H9 (cell line): ENCODE results near the gene CSRNP3. TPM values are rescaled to one million over a fixed set of nuclear protein-coding genes. Genes with fewer than 3 reads are reported as not detected.

Source experiments
- DNase-seq: peaks from one replicate; pipeline ENCODE4 v3.0.0-alpha.2; 2017
- H2AFZ ChIP-seq: one replicate; pipeline ENCODE4 v1.6.1; 2013; ENCODE audit warnings: mild to moderate bottlenecking, low read length, control low read depth, moderate library complexity
- H2AK5ac ChIP-seq: 2 replicates; pipeline ENCODE4 v1.6.1; 2013; ENCODE audit warnings: low read length, control low read depth, mixed read lengths; ENCODE audit not compliant: insufficient read length
- H2BK120ac ChIP-seq: one replicate; pipeline ENCODE4 v1.6.1; 2013; ENCODE audit warnings: low read depth, mild to moderate bottlenecking, low read length, control low read depth, inconsistent platforms; ENCODE audit not compliant: poor library complexity, severe bottlenecking
- H2BK12ac ChIP-seq: 2 replicates; pipeline ENCODE4 v1.6.1; 2013; ENCODE audit warnings: low read length, control low read depth, mixed read lengths, low read depth; ENCODE audit not compliant: insufficient read length
- H2BK15ac ChIP-seq: 2 replicates; pipeline ENCODE4 v1.6.1; 2013; ENCODE audit warnings: low read depth, low read length, control low read depth
- H2BK20ac ChIP-seq: one replicate; pipeline ENCODE4 v1.6.1; 2013; ENCODE audit warnings: low read depth, mild to moderate bottlenecking, low read length, control low read depth, inconsistent platforms; ENCODE audit not compliant: poor library complexity, severe bottlenecking
- H2BK5ac ChIP-seq: 2 replicates; pipeline ENCODE4 v1.6.1; 2013; ENCODE audit warnings: low read length, control low read depth, mixed read lengths; ENCODE audit not compliant: insufficient read length
- H3K14ac ChIP-seq: 2 replicates; pipeline ENCODE4 v1.6.1; 2013; ENCODE audit warnings: low read length, control low read depth; ENCODE audit not compliant: insufficient read depth
- H3K18ac ChIP-seq: 2 replicates; pipeline ENCODE4 v1.6.1; 2013; ENCODE audit warnings: low read depth, mild to moderate bottlenecking, mixed read lengths, low read length, control low read depth; ENCODE audit not compliant: insufficient read length
- H3K23ac ChIP-seq: 2 replicates; pipeline ENCODE4 v1.6.1; 2013; ENCODE audit warnings: low read length, control low read depth, mixed read lengths, low read depth; ENCODE audit not compliant: insufficient read length
- H3K23me2 ChIP-seq: 2 replicates; pipeline ENCODE4 v1.6.1; 2013; ENCODE audit warnings: low read depth, mild to moderate bottlenecking, mixed read lengths, low read length, control low read depth; ENCODE audit not compliant: insufficient read length, poor library complexity, severe bottlenecking
- H3K27ac ChIP-seq: 2 replicates; pipeline ENCODE4 v1.5.1; 2013; ENCODE audit warnings: low read length, control low read depth, mixed read lengths, low read depth; ENCODE audit not compliant: insufficient read length
- H3K27me3 ChIP-seq: 2 replicates; pipeline ENCODE4 v1.6.1; 2013; ENCODE audit warnings: low read length, control low read depth, inconsistent platforms; ENCODE audit not compliant: insufficient read depth
- H3K4ac ChIP-seq: 2 replicates; pipeline ENCODE4 v1.6.1; 2013; ENCODE audit warnings: low read depth, mild to moderate bottlenecking, control low read depth, inconsistent platforms, low read length, moderate library complexity
- H3K4me1 ChIP-seq: 2 replicates; pipeline ENCODE4 v1.6.1; 2013; ENCODE audit warnings: low read length, control low read depth, inconsistent platforms; ENCODE audit not compliant: insufficient read depth
- H3K4me2 ChIP-seq: 2 replicates; pipeline ENCODE4 v1.6.1; 2013; ENCODE audit warnings: low read length, control low read depth, mixed read lengths; ENCODE audit not compliant: insufficient read length, insufficient read depth
- H3K56ac ChIP-seq: 2 replicates; pipeline ENCODE4 v1.6.1; 2013; ENCODE audit warnings: low read depth, mild to moderate bottlenecking, mixed read lengths, low read length, control low read depth; ENCODE audit not compliant: insufficient read length
- H3K79me1 ChIP-seq: 2 replicates; pipeline ENCODE4 v1.6.1; 2013; ENCODE audit warnings: low read depth, mild to moderate bottlenecking, moderate library complexity, low read length, control low read depth, inconsistent platforms; ENCODE audit not compliant: insufficient read depth, poor library complexity, severe bottlenecking
- H3K79me2 ChIP-seq: 2 replicates; pipeline ENCODE4 v1.6.1; 2013; ENCODE audit warnings: low read length, control low read depth, inconsistent platforms; ENCODE audit not compliant: insufficient read depth
- H3K9ac ChIP-seq: 2 replicates; pipeline ENCODE4 v1.6.1; 2013; ENCODE audit warnings: low read length, control low read depth, mixed read lengths; ENCODE audit not compliant: insufficient read length; ENCODE audit errors: extremely low read depth
- H3K9me3 ChIP-seq: one replicate; pipeline ENCODE4 v1.6.1; 2013; ENCODE audit warnings: low read depth, low read length, inconsistent platforms; ENCODE audit not compliant: control insufficient read depth
- H3T11ph ChIP-seq: one replicate; pipeline ENCODE4 v1.6.1; 2013; ENCODE audit warnings: mild to moderate bottlenecking, low read length, control low read depth, inconsistent platforms
- H4K20me1 ChIP-seq: one replicate; pipeline ENCODE4 v1.6.1; 2013; ENCODE audit not compliant: control insufficient read depth, insufficient read length, insufficient read depth
- H4K5ac ChIP-seq: 2 replicates; pipeline ENCODE4 v1.6.1; 2013; ENCODE audit warnings: low read depth, mild to moderate bottlenecking, mixed read lengths, low read length, control low read depth; ENCODE audit not compliant: insufficient read length
- H4K8ac ChIP-seq: replicated peaks from 2 replicates; pipeline ENCODE4 v1.6.1; 2013; ENCODE audit warnings: low read length, control low read depth, mixed read lengths, low read depth; ENCODE audit not compliant: insufficient read length
- H4K91ac ChIP-seq: 2 replicates; pipeline ENCODE4 v1.6.1; 2013; ENCODE audit warnings: low read depth, mild to moderate bottlenecking, moderate library complexity, mixed read lengths, low read length, control low read depth; ENCODE audit not compliant: insufficient read length
- H3K27ac Mint-ChIP-seq, 3 experiments: 2 replicates in 2 of 3; 3 replicates in 1 of 3; pipeline ENCODE4 v1.8.0; 2020 to 2021; ENCODE audit warnings: mixed read lengths in 3 of 3, mild to moderate bottlenecking in 1 of 3, moderate library complexity in 1 of 3
- H3K27me3 Mint-ChIP-seq: 2 replicates; pipeline ENCODE4 v1.8.0; 2021; ENCODE audit warnings: low read depth, mild to moderate bottlenecking, moderate library complexity, mixed read lengths
- H3K36me3 Mint-ChIP-seq, 3 experiments: 2 replicates in 2 of 3; 3 replicates in 1 of 3; pipeline ENCODE4 v1.8.0; 2020 to 2021; ENCODE audit warnings: low read depth in 3 of 3, mixed read lengths in 3 of 3; ENCODE audit not compliant: insufficient read depth in 1 of 3
- H3K4me1 Mint-ChIP-seq, 2 experiments: 2 replicates each; pipeline ENCODE4 v1.8.0; 2020; ENCODE audit warnings: mixed read lengths in 2 of 2
- H3K4me3 Mint-ChIP-seq, 2 experiments: 2 replicates in 1 of 2; 3 replicates in 1 of 2; pipeline ENCODE4 v1.8.0; 2020 to 2021; ENCODE audit warnings: mild to moderate bottlenecking in 2 of 2, mixed read lengths in 2 of 2, moderate library complexity in 1 of 2
- H3K9me3 Mint-ChIP-seq, 2 experiments: 2 replicates in 1 of 2; 3 replicates in 1 of 2; pipeline ENCODE4 v1.8.0; 2020; ENCODE audit warnings: mild to moderate bottlenecking in 2 of 2, mixed read lengths in 2 of 2, moderate library complexity in 1 of 2
- WGBS: extraction: QIAGEN DNeasy Blood & Tissue Kit; methylation state at CpG from one replicate; pipeline ENCODE4 v1.1.7; 2013; ENCODE audit warnings: missing lambda C conversion rate, low lambda C conversion rate, mixed read lengths; ENCODE audit not compliant: insufficient read length; ENCODE audit errors: extremely low coverage; 5-methylcytosine and 5-hydroxymethylcytosine counted together
- total RNA-seq: library from RNA; stranded (reverse); gene quantifications from 2 replicates; pipeline ENCODE4 v1.2.1, GENCODE V29; 2021
- TF ChIP-seq, protein P1 (sequence below): fragments of 200-600 bp; sonication (generic); conservative IDR thresholded peaks from 3 replicates; pipeline ENCODE4 v1.8.0; 2021; ENCODE audit warnings: antibody characterized with exemption, mild to moderate bottlenecking

Gene CSRNP3
- total RNA-seq, 1 experiment from 2014 or later, result 3.6 TPM

DNA sequence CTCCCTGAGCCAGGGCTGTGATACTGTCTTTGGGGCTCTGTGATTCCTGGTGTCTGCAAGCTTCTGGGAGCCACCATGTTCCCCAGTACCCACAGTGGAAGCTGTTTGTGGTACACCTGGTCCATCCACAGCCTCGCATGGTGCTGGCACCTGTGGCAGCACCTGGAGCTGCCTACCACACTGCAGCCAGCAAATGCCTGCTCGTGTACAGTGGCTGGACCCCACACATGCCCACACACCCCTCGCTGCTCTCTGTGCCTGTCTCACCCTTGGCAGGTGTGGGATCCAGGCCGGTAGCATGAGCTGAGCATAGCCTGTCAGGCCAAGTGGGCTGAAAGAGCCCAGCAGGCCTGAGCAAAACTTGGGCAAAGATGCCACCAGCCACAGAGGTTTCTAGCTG, 41.8 kb upstream of the CSRNP3 start:
- Histone ChIP-seq H2AFZ (no peak overlapping the region), H3K4ac (no peak overlapping the region), H2BK5ac (no peak overlapping the region), H3K79me1 (no peaks in the 10 kb centered on the region), H4K8ac (no peak overlapping the region), H3K18ac (no peak overlapping the region), H3K27ac (no peak overlapping the region), H3K56ac (no peak overlapping the region), H2AK5ac (no peak overlapping the region), H3K23ac (no peak overlapping the region), H3T11ph (no peak overlapping the region), H3K4me1 (no peaks in the 10 kb centered on the region), H2BK12ac (no peak overlapping the region), H2BK15ac (no peak overlapping the region), H3K9me3 (no peaks in the 10 kb centered on the region), H3K27me3 (no peaks in the 10 kb centered on the region), H4K5ac (no peak overlapping the region), H4K20me1 (no peaks in the 10 kb centered on the region), H3K23me2 (no peaks in the 10 kb centered on the region), H4K91ac (no peak overlapping the region), H3K9ac (no peak overlapping the region), H3K79me2 (no peaks in the 10 kb centered on the region), H3K4me2 (no peak overlapping the region), H3K14ac (no peak overlapping the region; the same call in 1 of the 2 replicates), H2BK20ac (no peak overlapping the region), H2BK120ac (no peak overlapping the region)
- TF ChIP-seq, protein P1, sequence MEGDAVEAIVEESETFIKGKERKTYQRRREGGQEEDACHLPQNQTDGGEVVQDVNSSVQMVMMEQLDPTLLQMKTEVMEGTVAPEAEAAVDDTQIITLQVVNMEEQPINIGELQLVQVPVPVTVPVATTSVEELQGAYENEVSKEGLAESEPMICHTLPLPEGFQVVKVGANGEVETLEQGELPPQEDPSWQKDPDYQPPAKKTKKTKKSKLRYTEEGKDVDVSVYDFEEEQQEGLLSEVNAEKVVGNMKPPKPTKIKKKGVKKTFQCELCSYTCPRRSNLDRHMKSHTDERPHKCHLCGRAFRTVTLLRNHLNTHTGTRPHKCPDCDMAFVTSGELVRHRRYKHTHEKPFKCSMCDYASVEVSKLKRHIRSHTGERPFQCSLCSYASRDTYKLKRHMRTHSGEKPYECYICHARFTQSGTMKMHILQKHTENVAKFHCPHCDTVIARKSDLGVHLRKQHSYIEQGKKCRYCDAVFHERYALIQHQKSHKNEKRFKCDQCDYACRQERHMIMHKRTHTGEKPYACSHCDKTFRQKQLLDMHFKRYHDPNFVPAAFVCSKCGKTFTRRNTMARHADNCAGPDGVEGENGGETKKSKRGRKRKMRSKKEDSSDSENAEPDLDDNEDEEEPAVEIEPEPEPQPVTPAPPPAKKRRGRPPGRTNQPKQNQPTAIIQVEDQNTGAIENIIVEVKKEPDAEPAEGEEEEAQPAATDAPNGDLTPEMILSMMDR, result no peak
- Mint-ChIP-seq H3K27ac (no peak overlapping the region; a peak in 1 of 7 replicates), H3K9me3 (peaks cover 12 to 25% of the 10 kb centered on the region in 2 experiments), H3K4me3 (no peak overlapping the region), H3K4me1 (peaks cover 2 to 5% of the 10 kb centered on the region in 2 experiments; a peak in 2 of 4 replicates), H3K36me3 (peaks cover 9 to 14% (median 12%) of the 10 kb centered on the region in 3 experiments), H3K27me3 (no peaks in the 10 kb centered on the region)
- no peak for DNase-seq
- no CpG with 5 or more reads among the region's 4 CpGs for WGBS
